A549 (cell line): ENCODE results near the gene ANKRD33B. TPM values are rescaled to one million over a fixed set of nuclear protein-coding genes. Genes with fewer than 3 reads are reported as not detected.

Experiments used
- ATAC-seq, 2 experiments: fragments of 200-7000 bp in 1 of 2; fragments of >200 bp in 1 of 2; cut with Nextera tagmentation in 1 of 2; cut with Tn5 transposase in 1 of 2; 3 replicates each; pipeline versions ENCODE4 v1.8.0 to v1.9.1; 2018 to 2020; ENCODE audit warnings: mild to moderate bottlenecking in 1 of 2, moderate library complexity in 1 of 2
- CTCF ChIA-PET: fragments of 300-600 bp; sonication (Branson Sonifier 250); formaldehyde crosslinking; extraction: SDS; loops from one replicate; lab custom pipeline; 2021; ENCODE audit warnings: antibody characterized with exemption, inconsistent platforms; lab: Yijun Ruan, JAX
- POLR2A ChIA-PET: fragments of 350-600 bp; formaldehyde crosslinking; extraction: SDS; loops from one replicate; lab custom pipeline; 2021; ENCODE audit warnings: antibody characterized with exemption, inconsistent platforms; lab: Yijun Ruan, JAX
- DNase-seq, 2 experiments: peaks; one replicate each; pipeline versions ENCODE4 v3.0.0 to v3.0.0-alpha.2; 2011 to 2016; ENCODE audit warnings: low read depth in 1 of 2, low spot score in 1 of 2
- FAIRE-seq: peaks from 2 replicates; lab custom pipeline; 2011; peaks lifted over from hg19 to GRCh38; lab: Jason Lieb, UNC
- H3K27ac ChIP-seq, 2 experiments: fragments of >200 bp; sonication (Bioruptor Twin); formaldehyde crosslinking; 3 replicates each; pipeline ENCODE4 v1.5.1; 2016 to 2017
- H3K4me1 ChIP-seq: fragments of >200 bp; sonication (Bioruptor Twin); formaldehyde crosslinking; 3 replicates; pipeline ENCODE4 v1.6.1; 2016
- H3K4me2 ChIP-seq: fragments of >200 bp; sonication (Bioruptor Twin); formaldehyde crosslinking; 3 replicates; pipeline ENCODE4 v1.6.1; 2016
- H3K4me3 ChIP-seq: fragments of >200 bp; sonication (Bioruptor Twin); formaldehyde crosslinking; 3 replicates; pipeline ENCODE4 v1.5.1; 2016
- H3K9me3 ChIP-seq: fragments of >200 bp; sonication (Bioruptor Twin); formaldehyde crosslinking; 3 replicates; pipeline ENCODE4 v1.6.1; 2016
- ATOH8 ChIP-seq: fragments of 250-450 bp; sonication (Bioruptor Pico); IDR thresholded peaks from 2 replicates; pipeline ENCODE4 v1.5.0; 2020; ENCODE audit warnings: low read depth, mild to moderate bottlenecking, moderate library complexity
- CBX2 ChIP-seq: fragments of 200-600 bp; sonication (generic); IDR thresholded peaks from 2 replicates; pipeline ENCODE4 v1.6.1; 2016; ENCODE audit warnings: low read depth, mild to moderate bottlenecking, borderline replicate concordance
- CBX8 ChIP-seq: fragments of 200-600 bp; sonication (generic); IDR thresholded peaks from 2 replicates; pipeline ENCODE4 v1.6.1; 2016
- CHD4 ChIP-seq: fragments of 200-600 bp; sonication (generic); IDR thresholded peaks from 2 replicates; pipeline ENCODE4 v1.6.1; 2016; ENCODE audit warnings: antibody characterized with exemption, mild to moderate bottlenecking, borderline replicate concordance
- EHF ChIP-seq: fragments of 250-450 bp; sonication (Bioruptor Pico); IDR thresholded peaks from 2 replicates; pipeline ENCODE4 v1.5.0; 2020; ENCODE audit warnings: mild to moderate bottlenecking
- ELK1 ChIP-seq: fragments of 150-350 bp; IDR thresholded peaks from 2 replicates; pipeline ENCODE4 v1.6.1; 2014; ENCODE audit warnings: low read depth, mild to moderate bottlenecking, low read length
- EP300 ChIP-seq, 2 experiments: fragments of >200 bp; sonication (Bioruptor Twin); formaldehyde crosslinking; IDR thresholded peaks; 2 replicates in 1 of 2; 3 replicates in 1 of 2; pipeline ENCODE4 v1.6.1; 2016 to 2017
- FOSL2 ChIP-seq, 2 experiments: fragments of 450-650 bp in 1 of 2; fragments of >200 bp in 1 of 2; sonication (Bioruptor Twin) in 1 of 2; formaldehyde crosslinking; IDR thresholded peaks; 2 replicates each; pipeline versions ENCODE4 v1.5.0 to v1.6.1; 2016 to 2020; ENCODE audit warnings: mild to moderate bottlenecking in 1 of 2, moderate library complexity in 1 of 2
- GATA3 ChIP-seq: IDR thresholded peaks from 2 replicates; pipeline ENCODE4 v1.6.1; 2012; ENCODE audit warnings: borderline replicate concordance
- HES2 ChIP-seq: fragments of >200 bp; sonication (Bioruptor Twin); formaldehyde crosslinking; IDR thresholded peaks from 2 replicates; pipeline ENCODE4 v1.6.1; 2016
- HEYL ChIP-seq: fragments of 250-450 bp; sonication (Bioruptor Pico); IDR thresholded peaks from 2 replicates; pipeline ENCODE4 v1.8.0; 2021; ENCODE audit warnings: mild to moderate bottlenecking, moderate library complexity
- HOXA7 ChIP-seq: fragments of 250-450 bp; sonication (Bioruptor Pico); IDR thresholded peaks from 2 replicates; pipeline ENCODE4 v1.5.0; 2020; ENCODE audit warnings: mild to moderate bottlenecking, moderate library complexity
- HOXB5 ChIP-seq: fragments of 250-450 bp; sonication (Bioruptor Pico); IDR thresholded peaks from 2 replicates; pipeline ENCODE4 v1.5.0; 2020; ENCODE audit warnings: mild to moderate bottlenecking, moderate library complexity
- JUNB ChIP-seq: fragments of >200 bp; sonication (Bioruptor Twin); formaldehyde crosslinking; IDR thresholded peaks from 2 replicates; pipeline ENCODE4 v1.6.1; 2016
- MAFK ChIP-seq: fragments of 450-650 bp; IDR thresholded peaks from 2 replicates; pipeline ENCODE4 v1.6.1; 2014; ENCODE audit not compliant: partially characterized antibody
- NFE2L2 ChIP-seq: fragments of 150-350 bp; conservative IDR thresholded peaks from 2 replicates; pipeline ENCODE4 v1.6.1; 2014; ENCODE audit warnings: low read length
- NPAS2 ChIP-seq: fragments of 250-450 bp; sonication (Bioruptor Pico); IDR thresholded peaks from 2 replicates; pipeline ENCODE4 v1.8.0; 2022; ENCODE audit warnings: mild to moderate bottlenecking, moderate library complexity, borderline replicate concordance
- NR3C1 ChIP-seq: fragments of >200 bp; sonication (Bioruptor Twin); formaldehyde crosslinking; IDR thresholded peaks from 3 replicates; pipeline ENCODE4 v1.6.1; 2017
- PBX3 ChIP-seq: IDR thresholded peaks from 2 replicates; pipeline ENCODE4 v1.6.1; 2012
- POLR2A ChIP-seq: IDR thresholded peaks from 2 replicates; pipeline ENCODE4 v1.6.1; 2012; ENCODE audit warnings: mild to moderate bottlenecking, low read length
- POLR2AphosphoS2 ChIP-seq: conservative IDR thresholded peaks from 2 replicates; pipeline ENCODE4 v1.6.1; 2012; ENCODE audit warnings: low read length, improper control_type of control experiment, inconsistent platforms
- RCOR1 ChIP-seq: fragments of 150-350 bp; IDR thresholded peaks from 2 replicates; pipeline ENCODE4 v1.6.1; 2014; ENCODE audit warnings: antibody characterized with exemption, low read length, low read depth
- RFX5 ChIP-seq: fragments of 450-650 bp; IDR thresholded peaks from 2 replicates; pipeline ENCODE4 v1.7.1; 2014; ENCODE audit warnings: antibody characterized with exemption, mild to moderate bottlenecking, moderate library complexity
- RNF2 ChIP-seq: fragments of 200-600 bp; sonication (generic); IDR thresholded peaks from 2 replicates; pipeline ENCODE4 v1.6.1; 2016; ENCODE audit warnings: low read depth, mild to moderate bottlenecking, antibody characterized with exemption, moderate library complexity, borderline replicate concordance
- SMC3 ChIP-seq: fragments of >200 bp; sonication (Bioruptor Twin); formaldehyde crosslinking; IDR thresholded peaks from 3 replicates; pipeline ENCODE4 v1.6.1; 2018; ENCODE audit warnings: inconsistent platforms
- SREBF2 ChIP-seq: fragments of 450-650 bp; IDR thresholded peaks from 2 replicates; pipeline ENCODE4 v1.6.1; 2014; ENCODE audit warnings: mild to moderate bottlenecking, moderate library complexity
- TFCP2L1 ChIP-seq: fragments of 250-450 bp; sonication (Bioruptor Pico); IDR thresholded peaks from 2 replicates; pipeline ENCODE4 v1.5.0; 2021; ENCODE audit warnings: mild to moderate bottlenecking
- USF2 ChIP-seq: fragments of 450-650 bp; IDR thresholded peaks from 2 replicates; pipeline ENCODE4 v1.6.1; 2014; ENCODE audit warnings: antibody characterized with exemption
- ZNF302 ChIP-seq: fragments of 250-450 bp; sonication (Bioruptor Pico); IDR thresholded peaks from 2 replicates; pipeline ENCODE4 v1.9.0; 2021; ENCODE audit warnings: inconsistent platforms, mild to moderate bottlenecking, moderate library complexity
- WGBS: methylation state at CpG from one replicate; pipeline ENCODE4 v1.1.6; 2017; ENCODE audit errors: missing lambda C conversion rate; 5-methylcytosine and 5-hydroxymethylcytosine counted together
- polyA plus RNA-seq, 4 experiments: library from polyadenylated mRNA; depleted of rRNA in 3 of 4; stranded (reverse); fragments of >200 nt; fragmentation: RNase III in 1 of 4; extraction: RNeasy Plus Mini Kit Qiagen cat#74134 plus additional on column Dnase treatment in 1 of 4; gene quantifications; 2 replicates in 3 of 4; 3 replicates in 1 of 4; pipeline ENCODE4 v1.2.3, GENCODE V29; 2011 to 2017
- TF ChIP-seq, protein P1 (sequence below): fragments of 250-450 bp; sonication (Bioruptor Pico); IDR thresholded peaks from 2 replicates; pipeline ENCODE4 v1.5.0; 2021; ENCODE audit warnings: mild to moderate bottlenecking, moderate library complexity, borderline replicate concordance
- TF ChIP-seq, protein P2 (sequence below): IDR thresholded peaks from 2 replicates; pipeline ENCODE4 v1.6.1; 2012

ANKRD33B gene
- polyA plus RNA-seq, 2 of the 4 experiments (the other 2 are of a cell fraction) = 4.0 to 6.9 TPM

DNA sequence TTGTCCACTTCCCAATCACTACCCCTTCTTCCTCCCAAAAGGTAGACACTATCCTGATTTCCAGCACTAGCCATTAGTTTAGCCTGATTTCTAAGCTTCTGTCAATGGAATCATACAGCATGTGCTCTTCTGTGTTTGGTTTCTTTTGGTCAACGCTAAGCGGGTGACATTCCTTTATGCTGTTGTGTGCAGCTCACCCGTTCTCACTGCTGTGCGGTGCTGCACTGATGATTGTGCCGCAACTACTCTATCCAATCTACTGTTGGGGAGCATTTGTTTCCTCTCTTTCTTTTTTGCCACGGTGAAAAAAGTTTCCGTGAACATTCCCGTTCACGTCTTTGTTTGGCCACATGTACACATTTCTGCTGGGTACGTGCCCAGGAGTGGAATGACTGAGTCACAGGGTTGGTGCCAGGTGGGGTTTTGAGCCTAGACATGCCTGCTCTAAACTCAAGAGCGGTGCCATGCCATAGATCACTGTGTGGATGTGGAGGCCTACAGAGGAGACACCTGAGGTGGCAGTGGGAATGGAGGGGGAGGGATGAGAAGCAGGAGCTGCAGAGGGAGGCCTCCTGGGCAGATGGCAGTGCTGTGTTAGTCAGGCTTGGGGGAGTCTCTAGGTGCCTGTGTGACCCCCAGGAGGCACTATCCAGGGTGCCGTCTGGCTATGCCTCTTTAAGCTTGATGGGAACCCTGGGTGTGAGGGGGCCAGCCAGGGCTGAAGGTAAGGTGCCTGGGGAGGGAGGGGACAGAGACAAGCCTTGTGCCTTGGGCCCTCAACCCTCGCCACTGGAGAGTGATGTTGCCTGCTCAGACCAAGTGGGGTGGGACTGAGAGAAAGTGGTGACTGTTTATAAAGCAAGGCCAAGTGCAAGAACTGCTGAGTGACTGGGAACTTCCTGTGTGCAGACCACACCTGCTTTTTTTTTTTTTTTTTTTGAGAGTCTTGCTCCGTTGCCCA lies 11.4 kb upstream of the ANKRD33B start (continued):
- TF ChIP-seq NPAS2 = peak; percentile 28; the same call in 1 of the 2 replicates
- TF ChIP-seq, protein P1, sequence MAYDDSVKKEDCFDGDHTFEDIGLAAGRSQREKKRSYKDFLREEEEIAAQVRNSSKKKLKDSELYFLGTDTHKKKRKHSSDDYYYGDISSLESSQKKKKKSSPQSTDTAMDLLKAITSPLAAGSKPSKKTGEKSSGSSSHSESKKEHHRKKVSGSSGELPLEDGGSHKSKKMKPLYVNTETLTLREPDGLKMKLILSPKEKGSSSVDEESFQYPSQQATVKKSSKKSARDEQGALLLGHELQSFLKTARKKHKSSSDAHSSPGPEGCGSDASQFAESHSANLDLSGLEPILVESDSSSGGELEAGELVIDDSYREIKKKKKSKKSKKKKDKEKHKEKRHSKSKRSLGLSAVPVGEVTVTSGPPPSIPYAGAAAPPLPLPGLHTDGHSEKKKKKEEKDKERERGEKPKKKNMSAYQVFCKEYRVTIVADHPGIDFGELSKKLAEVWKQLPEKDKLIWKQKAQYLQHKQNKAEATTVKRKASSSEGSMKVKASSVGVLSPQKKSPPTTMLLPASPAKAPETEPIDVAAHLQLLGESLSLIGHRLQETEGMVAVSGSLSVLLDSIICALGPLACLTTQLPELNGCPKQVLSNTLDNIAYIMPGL (CRISPR knock-in tag) = no peak
- peak; percentile 81 for TF ChIP-seq HOXB5
- TF ChIP-seq ZNF302 (CRISPR knock-in tag) = peak; percentile 90
- no peak for TF ChIP-seq RFX5
- no peak for TF ChIP-seq ELK1
- TF ChIP-seq RNF2 = no peak
- TF ChIP-seq USF2 = no peak
- TF ChIP-seq PBX3 = no peak
- no peak for TF ChIP-seq FOSL2 (IDR thresholded peaks at IDR 0.05)
- TF ChIP-seq FOSL2 (CRISPR knock-in tag; IDR thresholded peaks at IDR 0.05) = no peak
- TF ChIP-seq SREBF2 = no peak
- TF ChIP-seq HOXA7 = peak; percentile 61; the same call in 1 of the 2 replicates
- TF ChIP-seq NR3C1 = no peak
- no peak for TF ChIP-seq RCOR1
- no peak for TF ChIP-seq MAFK
- TF ChIP-seq CHD4 = no peak
- TF ChIP-seq EP300 (IDR thresholded peaks at IDR 0.05) = no peak
- peak; percentile 11; the same call in 1 of the 2 replicates for TF ChIP-seq TFCP2L1 (CRISPR knock-in tag)
- TF ChIP-seq JUNB = no peak
- TF ChIP-seq CBX2 = no peak

GRCh38 chr5:10553476-10553875 lies 10.4 kb upstream of the ANKRD33B start:
- FAIRE-seq = no peak
- 94% methylated on average over 7 of the region's 7 CpGs for whole genome bisulfite sequencing
- Histone ChIP-seq H3K4me3 (no peak overlapping the region), H3K4me2 (no peak overlapping the region), H3K4me1 (peaks cover 86% of the 10 kb centered on the region), H3K9me3 (no peaks in the 10 kb centered on the region), H3K27ac (peak overlapping the region; percentile 85 to 92)
- DNase-seq = no peak
- ChIA-PET POLR2A (interaction anchor here (0.6 kb wide), 1 partner anchor 40 kb away, joined by 3 read pairs; no protein-coding TSS in a partner anchor), CTCF (interaction anchor here (0.7 to 3.0 kb wide), 6 partner anchors 40 to 100 kb away, joined by 3 to 18 read pairs (median 4); no protein-coding TSS in a partner anchor)
- ATAC-seq = no peak
- TF ChIP-seq, protein P2, sequence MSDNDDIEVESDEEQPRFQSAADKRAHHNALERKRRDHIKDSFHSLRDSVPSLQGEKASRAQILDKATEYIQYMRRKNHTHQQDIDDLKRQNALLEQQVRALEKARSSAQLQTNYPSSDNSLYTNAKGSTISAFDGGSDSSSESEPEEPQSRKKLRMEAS = no peak
- TF ChIP-seq EHF (CRISPR knock-in tag) = no peak
- no peak for TF ChIP-seq GATA3
- TF ChIP-seq, protein P1 (CRISPR knock-in tag) = no peak
- no peak for TF ChIP-seq NFE2L2
- TF ChIP-seq CBX2 = no peak
- TF ChIP-seq POLR2A = no peak
- no peak for TF ChIP-seq SMC3
- TF ChIP-seq HOXA7 = no peak
- TF ChIP-seq POLR2AphosphoS2 = no peak
- TF ChIP-seq ATOH8 = no peak
- TF ChIP-seq CBX8 = no peak
- no peak for TF ChIP-seq HES2
- TF ChIP-seq HEYL (CRISPR knock-in tag) = no peak
